Common myeloid progenitor, CD34-positive (primary cell): ENCODE data around the gene SVIL. TPM values are rescaled to one million over a fixed set of nuclear protein-coding genes. Genes with fewer than 3 reads are reported as not detected.

Experiments used
- CTCF ChIA-PET: fragments of 350-600 bp; sonication (Branson Sonifier 250); formaldehyde crosslinking; loops from one replicate; lab custom pipeline; 2021; ENCODE audit warnings: antibody characterized with exemption; lab: Charles Lee
- POLR2A ChIA-PET: fragments of 350-600 bp; sonication (Branson Sonifier 250); formaldehyde crosslinking; loops from one replicate; lab custom pipeline; 2021; ENCODE audit warnings: antibody characterized with exemption; lab: Charles Lee
- DNase-seq, 3 donors: peaks; one replicate each; pipeline versions ENCODE4 v3.0.0 to v3.0.0-alpha.2; 2013
- H3K27ac ChIP-seq, 2 experiments: 1 replicate in 1 of 2; 2 replicates in 1 of 2; pipeline ENCODE4 v1.7.0; 2013; ENCODE audit warnings: inconsistent platforms in 2 of 2, low read length in 2 of 2, mild to moderate bottlenecking in 2 of 2, low read depth in 1 of 2, moderate library complexity in 1 of 2; ENCODE audit not compliant: severe bottlenecking in 2 of 2, insufficient read depth in 1 of 2, poor library complexity in 1 of 2
- H3K27me3 ChIP-seq, 5 experiments: replicated peaks in 2 of 5; 1 replicate in 3 of 5; 2 replicates in 2 of 5; pipeline versions ENCODE4 v1.6.1 to v1.7.0; 2013; ENCODE audit warnings: low read length in 4 of 5, mild to moderate bottlenecking in 2 of 5, moderate library complexity in 2 of 5, inconsistent platforms in 1 of 5; ENCODE audit not compliant: insufficient read depth in 5 of 5, control insufficient read depth in 4 of 5
- H3K36me3 ChIP-seq, 4 experiments: 1 replicate in 2 of 4; 2 replicates in 2 of 4; pipeline versions ENCODE4 v1.6.1 to v1.7.0; 2013; ENCODE audit warnings: low read length in 3 of 4, control low read depth in 1 of 4, mild to moderate bottlenecking in 1 of 4; ENCODE audit not compliant: control insufficient read depth in 4 of 4, insufficient read depth in 4 of 4
- H3K4me1 ChIP-seq, 4 experiments: 1 replicate in 3 of 4; 2 replicates in 1 of 4; pipeline versions ENCODE4 v1.6.1 to v1.7.1; 2013; ENCODE audit warnings: low read length in 3 of 4, mild to moderate bottlenecking in 3 of 4, control low read depth in 1 of 4, inconsistent platforms in 1 of 4, moderate library complexity in 1 of 4; ENCODE audit not compliant: control insufficient read depth in 4 of 4, insufficient read depth in 4 of 4; ENCODE audit errors: control extremely low read depth in 1 of 4
- H3K4me3 ChIP-seq, 7 experiments: 1 replicate in 4 of 7; 2 replicates in 3 of 7; pipeline versions ENCODE4 v1.5.1 to v1.7.0; 2013; ENCODE audit warnings: mild to moderate bottlenecking in 7 of 7, low read length in 6 of 7, moderate library complexity in 6 of 7, inconsistent platforms in 2 of 7, low read depth in 2 of 7, control low read depth in 1 of 7; ENCODE audit not compliant: insufficient read depth in 4 of 7, control insufficient read depth in 1 of 7; ENCODE audit errors: extremely low read depth in 1 of 7
- H3K9me3 ChIP-seq, 5 experiments: 1 replicate in 4 of 5; 2 replicates in 1 of 5; pipeline versions ENCODE4 v1.6.1 to v1.7.1; 2013; ENCODE audit warnings: low read length in 4 of 5, mild to moderate bottlenecking in 2 of 5, inconsistent platforms in 1 of 5, low read depth in 1 of 5, moderate library complexity in 1 of 5; ENCODE audit not compliant: control insufficient read depth in 4 of 5, insufficient read depth in 2 of 5; ENCODE audit errors: control extremely low read depth in 1 of 5
- WGBS: methylation state at CpG from one replicate; pipeline ENCODE4 v1.1.5; 2013; ENCODE audit not compliant: insufficient coverage; 5-methylcytosine and 5-hydroxymethylcytosine counted together
- polyA plus RNA-seq: library from polyadenylated mRNA; unstranded; fragments of 120-200 nt; gene quantifications from one replicate; pipeline ENCODE4 v1.2.1, GENCODE V29; 2013

The SVIL gene, protein sequence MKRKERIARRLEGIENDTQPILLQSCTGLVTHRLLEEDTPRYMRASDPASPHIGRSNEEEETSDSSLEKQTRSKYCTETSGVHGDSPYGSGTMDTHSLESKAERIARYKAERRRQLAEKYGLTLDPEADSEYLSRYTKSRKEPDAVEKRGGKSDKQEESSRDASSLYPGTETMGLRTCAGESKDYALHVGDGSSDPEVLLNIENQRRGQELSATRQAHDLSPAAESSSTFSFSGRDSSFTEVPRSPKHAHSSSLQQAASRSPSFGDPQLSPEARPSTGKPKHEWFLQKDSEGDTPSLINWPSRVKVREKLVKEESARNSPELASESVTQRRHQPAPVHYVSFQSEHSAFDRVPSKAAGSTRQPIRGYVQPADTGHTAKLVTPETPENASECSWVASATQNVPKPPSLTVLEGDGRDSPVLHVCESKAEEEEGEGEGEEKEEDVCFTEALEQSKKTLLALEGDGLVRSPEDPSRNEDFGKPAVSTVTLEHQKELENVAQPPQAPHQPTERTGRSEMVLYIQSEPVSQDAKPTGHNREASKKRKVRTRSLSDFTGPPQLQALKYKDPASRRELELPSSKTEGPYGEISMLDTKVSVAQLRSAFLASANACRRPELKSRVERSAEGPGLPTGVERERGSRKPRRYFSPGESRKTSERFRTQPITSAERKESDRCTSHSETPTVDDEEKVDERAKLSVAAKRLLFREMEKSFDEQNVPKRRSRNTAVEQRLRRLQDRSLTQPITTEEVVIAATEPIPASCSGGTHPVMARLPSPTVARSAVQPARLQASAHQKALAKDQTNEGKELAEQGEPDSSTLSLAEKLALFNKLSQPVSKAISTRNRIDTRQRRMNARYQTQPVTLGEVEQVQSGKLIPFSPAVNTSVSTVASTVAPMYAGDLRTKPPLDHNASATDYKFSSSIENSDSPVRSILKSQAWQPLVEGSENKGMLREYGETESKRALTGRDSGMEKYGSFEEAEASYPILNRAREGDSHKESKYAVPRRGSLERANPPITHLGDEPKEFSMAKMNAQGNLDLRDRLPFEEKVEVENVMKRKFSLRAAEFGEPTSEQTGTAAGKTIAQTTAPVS (N-terminal part only)
- 16.2 TPM for polyA plus RNA-seq

GRCh38 chr10:29634764-29635625, at the start of gene SVIL:
Gene SVIL (minus strand): TSS chr10:29634971. CDS start chr10:29555058, 79,913 bp downstream.
- Histone ChIP-seq H3K4me1 (peaks cover 0 to 10% (median 6%) of the 10 kb centered on the region in 4 experiments), H3K4me3 (no peak within 1 kb of the TSS), H3K36me3 (peaks cover 0 to 5% (median 0%) of the 10 kb centered on the region in 4 experiments), H3K27ac (no peak within 1 kb of the TSS), H3K9me3 (no peaks in the 10 kb centered on the region), H3K27me3 (no peaks in the 10 kb centered on the region)
- CTCF ChIA-PET, result interaction anchor here (0.6 to 1.1 kb wide), 3 partner anchors 22 to 223 kb away, joined by 3 read pairs; no protein-coding TSS in a partner anchor
- 98% methylated on average over 9 of the region's 10 CpGs for WGBS
- no peak for DNase-seq
- POLR2A ChIA-PET, result no interaction called here

DNA sequence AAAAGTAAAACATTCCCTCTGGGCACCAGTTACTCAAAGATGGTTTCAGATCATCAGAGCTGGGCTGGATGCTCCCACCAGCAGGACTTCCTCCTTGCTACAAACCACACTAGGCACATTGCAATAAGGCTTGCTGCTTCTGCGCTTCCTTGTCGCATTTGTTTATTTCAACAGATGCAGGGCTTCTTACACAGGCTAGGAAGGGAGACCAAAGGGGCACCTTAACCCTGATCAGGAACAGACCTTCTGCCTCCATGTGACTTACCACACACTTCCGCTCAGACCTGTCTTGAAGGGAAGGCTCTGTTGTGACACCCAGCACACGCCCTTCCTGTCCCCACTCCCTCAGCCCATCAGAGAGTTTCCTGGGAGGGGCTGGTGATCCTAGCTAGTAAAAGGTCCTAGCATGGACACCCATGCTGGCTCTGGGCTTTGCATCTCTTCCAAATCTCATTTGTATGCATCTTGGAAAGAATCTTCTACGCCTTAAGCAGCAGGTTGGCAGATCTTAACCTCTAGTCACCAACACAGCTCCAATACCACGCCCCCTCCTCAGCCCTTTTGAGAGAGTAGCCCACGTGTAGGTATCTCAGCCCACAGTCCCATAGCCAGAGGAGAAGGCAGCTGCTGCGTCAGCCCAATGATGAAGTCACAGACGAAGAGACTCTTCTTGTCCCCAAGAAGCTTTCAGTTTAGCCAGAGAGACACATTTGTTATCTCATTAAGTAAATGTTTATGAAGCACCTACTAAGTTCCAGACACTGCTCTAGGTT, 47.1 kb upstream of the SVIL start:
- H3K36me3 ChIP-seq, result peaks cover 0 to 10% (median 5%) of the 10 kb centered on the region in 4 experiments
- peak; percentile 64 to 92 (median 86) for DNase-seq
- 26% methylated on average over 7 of the region's 9 CpGs for WGBS
- H3K27ac ChIP-seq, result no peak overlapping the region
- ChIA-PET POLR2A (interaction anchor here (0.5 to 0.8 kb wide), 2 partner anchors 17 to 748 kb away, joined by 3 to 5 read pairs; no protein-coding TSS in a partner anchor), CTCF (interaction anchor here (0.9 to 1.4 kb wide), 2 partner anchors 9 to 23 kb away, joined by 3 to 4 read pairs; no protein-coding TSS in a partner anchor)
- no peaks in the 10 kb centered on the region for H3K27me3 ChIP-seq
- peak overlapping the region in 1 of 7 experiments; percentile 28 for H3K4me3 ChIP-seq
- H3K9me3 ChIP-seq, result peaks cover 0 to 5% (median 0%) of the 10 kb centered on the region in 5 experiments
- peaks cover 14 to 24% (median 21%) of the 10 kb centered on the region in 4 experiments for H3K4me1 ChIP-seq

DNA sequence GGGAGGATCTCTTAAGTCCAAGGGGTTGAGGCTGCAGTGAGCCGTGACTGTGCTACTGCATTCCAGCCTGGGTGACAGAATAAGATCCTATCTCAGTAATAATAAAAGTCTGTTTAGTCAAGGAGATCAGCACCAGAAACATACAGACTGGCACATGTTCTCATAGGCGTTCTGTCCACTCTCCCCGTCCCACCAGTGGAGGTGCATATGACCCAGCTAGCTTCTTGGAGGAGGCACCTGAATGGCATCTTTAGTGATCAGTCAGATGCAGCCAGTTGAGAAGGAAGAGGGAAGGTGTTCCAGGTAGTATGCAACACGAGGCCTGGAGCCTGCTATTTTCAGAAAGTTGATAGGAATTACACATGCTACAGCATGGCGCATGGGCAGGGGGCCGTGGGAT, 45.3 kb upstream of the SVIL start:
- Histone ChIP-seq H3K4me3 (no peak overlapping the region), H3K9me3 (peaks cover 3 to 21% (median 15%) of the 10 kb centered on the region in 5 experiments), H3K4me1 (peaks cover 10 to 24% (median 21%) of the 10 kb centered on the region in 4 experiments), H3K36me3 (peaks cover 3 to 18% (median 5%) of the 10 kb centered on the region in 4 experiments), H3K27me3 (no peaks in the 10 kb centered on the region), H3K27ac (no peak overlapping the region)
- 100% methylated on average over 6 of the region's 6 CpGs for WGBS
- no peak for DNase-seq
- ChIA-PET CTCF (no interaction called here), POLR2A (no interaction called here)

DNA sequence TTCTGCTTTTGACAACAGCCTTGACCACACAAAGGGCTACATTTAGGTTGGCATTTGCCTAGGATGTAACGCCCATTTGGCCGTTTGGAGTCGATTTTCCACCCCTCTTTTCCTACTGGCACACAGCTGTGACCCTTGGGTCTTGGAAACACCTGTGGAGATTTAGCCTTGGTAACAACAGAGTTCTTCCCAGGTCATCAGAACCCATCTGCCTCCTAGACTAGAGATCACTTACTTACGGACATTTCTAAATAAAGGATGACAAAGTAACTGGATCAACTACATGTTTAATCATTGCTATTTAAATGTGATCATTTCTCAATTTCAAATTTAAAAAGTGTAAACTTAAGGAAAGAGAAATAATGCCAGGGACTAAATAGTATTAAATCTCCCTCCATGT, 42.0 kb upstream of the SVIL start:
- Histone ChIP-seq H3K4me1 (peaks cover 8 to 18% (median 17%) of the 10 kb centered on the region in 4 experiments), H3K4me3 (no peak overlapping the region), H3K27me3 (no peaks in the 10 kb centered on the region), H3K27ac (no peak overlapping the region), H3K9me3 (peaks cover 6 to 35% (median 20%) of the 10 kb centered on the region in 5 experiments), H3K36me3 (peaks cover 3 to 19% (median 4%) of the 10 kb centered on the region in 4 experiments)
- WGBS, result no CpG with 5 or more reads among the region's 4 CpGs
- ChIA-PET POLR2A (no interaction called here), CTCF (no interaction called here)
- DNase-seq, result no peak

GRCh38 chr10:29675984-29676383, 41.2 kb upstream of the SVIL start:
- Histone ChIP-seq H3K27me3 (no peaks in the 10 kb centered on the region), H3K4me3 (no peak overlapping the region), H3K4me1 (peaks cover 2 to 10% (median 9%) of the 10 kb centered on the region in 4 experiments), H3K36me3 (peaks cover 3 to 19% (median 4%) of the 10 kb centered on the region in 4 experiments), H3K9me3 (peaks cover 6 to 35% (median 20%) of the 10 kb centered on the region in 5 experiments), H3K27ac (no peak overlapping the region)
- ChIA-PET POLR2A (no interaction called here), CTCF (no interaction called here)
- no CpG with 5 or more reads among the region's 1 CpG for WGBS
- DNase-seq, result no peak
